Tibial nerve (tissue), 4 donors: ENCODE measurements around the gene DENND1A.

Experiments
- EP300 ChIP-seq, 2 donors: sonication (generic); formaldehyde crosslinking; IDR thresholded peaks; one replicate each; pipeline ENCODE4 v1.6.1; 2017; ENCODE audit warnings: antibody characterized with exemption in 2 of 2, mild to moderate bottlenecking in 1 of 2
- TF ChIP-seq, protein P1 (sequence below), 5 experiments: fragments of 200-600 bp in 3 of 5; fragments of 450-650 bp in 2 of 5; sonication (generic) in 3 of 5; IDR thresholded peaks; one replicate each; pipeline ENCODE4 v1.5.1; 2016 to 2019; ENCODE audit warnings: antibody characterized with exemption in 5 of 5, mild to moderate bottlenecking in 3 of 5, moderate library complexity in 2 of 5

DNA sequence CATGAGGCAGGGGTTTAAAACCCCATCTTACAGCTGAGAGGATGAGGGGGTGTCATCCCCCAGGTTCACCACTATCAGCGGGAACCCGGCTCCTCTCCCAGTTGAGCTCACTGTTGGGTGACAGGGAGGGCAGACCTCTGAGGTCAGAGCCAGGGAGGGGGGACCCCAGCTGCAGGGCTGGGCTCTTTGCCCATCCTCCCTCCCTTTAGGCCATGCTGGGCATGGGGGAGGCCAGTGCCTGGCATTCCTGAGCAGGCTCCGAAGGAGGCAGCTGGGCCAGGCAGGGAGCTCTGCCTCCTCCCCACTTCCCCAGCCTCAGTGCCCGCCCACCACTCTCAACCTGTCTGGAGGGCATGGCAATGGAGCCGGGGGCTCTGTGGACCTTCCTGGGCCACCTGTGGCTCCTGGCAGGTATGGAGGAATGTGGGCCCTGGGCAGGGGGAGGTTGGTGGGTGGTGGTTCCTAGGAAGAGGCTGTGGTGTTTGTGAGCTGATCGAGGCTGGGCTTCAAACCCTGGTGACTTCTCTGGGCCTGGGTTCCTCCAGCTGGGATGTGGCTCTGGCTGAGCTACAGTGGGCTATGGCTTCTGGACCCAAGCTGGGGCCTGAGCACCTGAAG, 561.3 kb downstream of the DENND1A start:
- TF ChIP-seq, protein P1, sequence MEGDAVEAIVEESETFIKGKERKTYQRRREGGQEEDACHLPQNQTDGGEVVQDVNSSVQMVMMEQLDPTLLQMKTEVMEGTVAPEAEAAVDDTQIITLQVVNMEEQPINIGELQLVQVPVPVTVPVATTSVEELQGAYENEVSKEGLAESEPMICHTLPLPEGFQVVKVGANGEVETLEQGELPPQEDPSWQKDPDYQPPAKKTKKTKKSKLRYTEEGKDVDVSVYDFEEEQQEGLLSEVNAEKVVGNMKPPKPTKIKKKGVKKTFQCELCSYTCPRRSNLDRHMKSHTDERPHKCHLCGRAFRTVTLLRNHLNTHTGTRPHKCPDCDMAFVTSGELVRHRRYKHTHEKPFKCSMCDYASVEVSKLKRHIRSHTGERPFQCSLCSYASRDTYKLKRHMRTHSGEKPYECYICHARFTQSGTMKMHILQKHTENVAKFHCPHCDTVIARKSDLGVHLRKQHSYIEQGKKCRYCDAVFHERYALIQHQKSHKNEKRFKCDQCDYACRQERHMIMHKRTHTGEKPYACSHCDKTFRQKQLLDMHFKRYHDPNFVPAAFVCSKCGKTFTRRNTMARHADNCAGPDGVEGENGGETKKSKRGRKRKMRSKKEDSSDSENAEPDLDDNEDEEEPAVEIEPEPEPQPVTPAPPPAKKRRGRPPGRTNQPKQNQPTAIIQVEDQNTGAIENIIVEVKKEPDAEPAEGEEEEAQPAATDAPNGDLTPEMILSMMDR (IDR thresholded peaks at IDR 0.05) = no peak
- no peak for TF ChIP-seq EP300 (IDR thresholded peaks at IDR 0.05)
